Neutrophil (primary cell): Measurements from ENCODE around the gene COL6A1.

Experiments
- H3K27ac ChIP-seq: fragments of 200-600 bp; sonication (generic); 2 replicates; pipeline ENCODE4 v1.5.1; 2016; ENCODE audit warnings: mild to moderate bottlenecking, moderate library complexity
- H3K27me3 ChIP-seq: fragments of 200-600 bp; sonication (generic); 2 replicates; pipeline ENCODE4 v1.6.0; 2016; ENCODE audit warnings: mild to moderate bottlenecking
- H3K36me3 ChIP-seq: fragments of 200-600 bp; sonication (generic); 2 replicates; pipeline ENCODE4 v1.5.1; 2017
- H3K4me1 ChIP-seq, 2 experiments: fragments of 200-600 bp in 1 of 2; sonication (generic) in 1 of 2; 1 replicate in 1 of 2; 2 replicates in 1 of 2; pipeline versions ENCODE4 v1.5.1 to v1.6.1; 2013 to 2016; ENCODE audit warnings: low read depth in 1 of 2, low read length in 1 of 2, mild to moderate bottlenecking in 1 of 2, moderate library complexity in 1 of 2; ENCODE audit not compliant: control insufficient read depth in 1 of 2, insufficient read depth in 1 of 2
- H3K4me3 ChIP-seq, 2 experiments: fragments of 200-600 bp in 1 of 2; sonication (generic) in 1 of 2; 1 replicate in 1 of 2; 2 replicates in 1 of 2; pipeline ENCODE4 v1.5.1; 2013 to 2016; ENCODE audit warnings: low read depth in 1 of 2, low read length in 1 of 2, mild to moderate bottlenecking in 1 of 2, moderate library complexity in 1 of 2
- H3K9me3 ChIP-seq: fragments of 200-600 bp; sonication (generic); 2 replicates; pipeline ENCODE4 v1.5.1; 2016
- CTCF ChIP-seq: fragments of 200-600 bp; sonication (generic); IDR thresholded peaks from 2 replicates; pipeline ENCODE4 v1.5.1; 2016; ENCODE audit warnings: antibody characterized with exemption

COL6A1 gene

DNA sequence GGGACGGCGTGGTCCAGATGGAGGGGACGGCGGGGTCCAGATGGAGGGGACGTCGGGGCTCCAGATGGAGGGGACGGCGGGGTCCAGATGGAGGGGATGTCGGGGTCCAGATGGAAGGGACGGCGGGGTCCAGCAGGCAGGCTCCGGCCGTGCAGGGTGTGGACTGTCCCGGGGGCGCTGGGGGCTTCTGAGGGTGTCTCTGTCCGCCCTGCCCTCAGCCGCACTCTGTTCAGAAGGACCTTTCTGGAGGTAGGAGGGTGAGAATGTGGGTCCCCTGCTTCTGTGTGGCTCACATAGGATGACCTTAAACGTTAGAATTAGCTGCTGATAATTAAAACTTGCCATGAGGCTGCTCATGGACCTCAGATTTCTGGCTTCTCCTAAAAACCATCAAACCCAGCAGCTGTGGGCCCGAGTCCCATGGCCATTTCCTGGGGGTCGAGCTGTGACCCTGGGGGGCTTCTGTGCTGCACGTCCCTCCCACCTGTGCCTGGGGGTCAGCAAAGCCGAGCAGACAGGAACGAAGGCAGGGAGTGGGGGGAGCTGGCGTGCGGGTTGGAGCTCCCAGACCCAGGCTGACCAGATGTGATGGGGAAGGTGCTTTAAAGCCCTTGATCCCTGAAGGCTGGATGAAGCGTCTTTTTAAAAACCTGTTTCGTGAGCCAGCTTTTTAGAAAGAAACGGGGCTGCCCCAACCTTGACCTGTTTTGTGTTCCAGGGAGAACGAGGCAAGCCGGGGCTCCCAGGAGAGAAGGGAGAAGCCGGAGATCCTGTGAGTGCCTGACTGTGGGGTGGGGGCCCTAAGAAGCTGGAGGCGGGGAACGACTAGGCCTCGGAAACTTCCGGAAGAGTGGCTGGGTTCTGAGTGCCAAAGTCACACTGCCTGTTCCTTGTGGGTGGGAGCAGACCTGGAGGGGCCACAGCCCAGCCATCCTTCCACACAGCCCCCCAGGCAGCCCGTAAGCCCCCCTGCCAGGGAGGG lies 7.1 kb downstream of the COL6A1 start:
- Histone ChIP-seq H3K9me3 (no peaks in the 10 kb centered on the region), H3K4me1 (no peaks in the 10 kb centered on the region), H3K27ac (no peak overlapping the region), H3K4me3 (no peak overlapping the region), H3K36me3 (no peaks in the 10 kb centered on the region), H3K27me3 (peaks cover 24% of the 10 kb centered on the region)
- TF ChIP-seq CTCF, result no peak

GRCh38 chr21:45989355-45990048 lies 7.9 kb downstream of the COL6A1 start:
- no peak for TF ChIP-seq CTCF
- no peaks in the 10 kb centered on the region for H3K36me3 ChIP-seq
- H3K4me3 ChIP-seq, result no peak overlapping the region
- peaks cover 15% of the 10 kb centered on the region for H3K27me3 ChIP-seq
- H3K27ac ChIP-seq, result no peak overlapping the region
- H3K4me1 ChIP-seq, result no peaks in the 10 kb centered on the region
- H3K9me3 ChIP-seq, result no peaks in the 10 kb centered on the region

- H3K36me3 ChIP-seq, result no peaks in the 10 kb centered on the region
- H3K4me3 ChIP-seq, result no peak overlapping the region
- H3K27me3 ChIP-seq, result peaks cover 8% of the 10 kb centered on the region
- TF ChIP-seq CTCF, result no peak
- no peak overlapping the region for H3K27ac ChIP-seq
- H3K9me3 ChIP-seq, result no peaks in the 10 kb centered on the region
- no peaks in the 10 kb centered on the region for H3K4me1 ChIP-seq
These were observed 8.6 kb downstream of the COL6A1 start for GRCh38 chr21:45990049-45990711.

GRCh38 chr21:45990741-45991605 lies 9.4 kb downstream of the COL6A1 start:
- H3K9me3 ChIP-seq, result no peaks in the 10 kb centered on the region
- no peak for TF ChIP-seq CTCF
- no peak overlapping the region for H3K4me3 ChIP-seq
- H3K4me1 ChIP-seq, result no peaks in the 10 kb centered on the region
- no peak overlapping the region for H3K27ac ChIP-seq
- H3K27me3 ChIP-seq, result peaks cover under 1% of the 10 kb centered on the region
- H3K36me3 ChIP-seq, result no peaks in the 10 kb centered on the region
